Endothelial cell of umbilical vein (primary cell): Measurements from ENCODE around the gene ATP5ME. TPM values are rescaled to one million over a fixed set of nuclear protein-coding genes. Genes with fewer than 3 reads are reported as not detected.

Experiments used
- BruUV-seq: library from RNA; stranded (reverse); fragments of 400-500 nt; replicated peaks from 2 replicates; lab custom pipeline; 2021; lab: Mats Ljungman, UMichigan
- CTCF ChIA-PET: fragments of 300-600, 350-600 bp; sonication (Branson Sonifier 250); formaldehyde crosslinking; loops from one replicate; lab custom pipeline; 2021; ENCODE audit warnings: antibody characterized with exemption, inconsistent platforms; lab: Charles Lee
- POLR2A ChIA-PET: fragments of 300-600, 350-600 bp; sonication (Branson Sonifier 250); formaldehyde crosslinking; loops from one replicate; lab custom pipeline; 2021; ENCODE audit warnings: antibody characterized with exemption, inconsistent platforms; lab: Charles Lee
- DNase-seq: peaks from one replicate; pipeline ENCODE4 v3.0.0-alpha.2; 2011; ENCODE audit warnings: low read depth, low spot score
- FAIRE-seq: peaks from 2 replicates; lab custom pipeline; 2011; peaks lifted over from hg19 to GRCh38; lab: Jason Lieb, UNC
- H2AFZ ChIP-seq: 2 replicates; pipeline ENCODE4 v1.6.0; 2012; ENCODE audit warnings: low read depth, low read length, control low read depth, inconsistent platforms
- H3K27ac ChIP-seq: 2 replicates; pipeline ENCODE4 v1.5.1; 2011; ENCODE audit warnings: low read depth, mild to moderate bottlenecking, control low read depth, low read length, moderate library complexity; ENCODE audit not compliant: insufficient read depth
- H3K27me3 ChIP-seq, 2 experiments: 2 replicates each; pipeline versions ENCODE4 v1.6.0 to v1.6.1; 2011; ENCODE audit warnings: low read length in 2 of 2, mixed read lengths in 1 of 2; ENCODE audit not compliant: control insufficient read depth in 2 of 2, insufficient read depth in 2 of 2
- H3K36me3 ChIP-seq, 2 experiments: 2 replicates in 1 of 2; 3 replicates in 1 of 2; pipeline ENCODE4 v1.5.1; 2011; ENCODE audit warnings: low read length in 2 of 2, mild to moderate bottlenecking in 1 of 2, moderate library complexity in 1 of 2; ENCODE audit not compliant: control insufficient read depth in 2 of 2, insufficient read depth in 2 of 2; ENCODE audit errors: extremely low read depth in 1 of 2
- H3K4me1 ChIP-seq: 3 replicates; pipeline ENCODE4 v1.5.1; 2011; ENCODE audit warnings: mild to moderate bottlenecking, low read length; ENCODE audit not compliant: control insufficient read depth, insufficient read depth; ENCODE audit errors: extremely low read depth
- H3K4me2 ChIP-seq: 2 replicates; pipeline ENCODE4 v1.6.1; 2011; ENCODE audit warnings: low read length, control low read depth, mixed read lengths; ENCODE audit not compliant: insufficient read depth
- H3K4me3 ChIP-seq, 3 experiments: fragments of 200-600 bp in 1 of 3; sonication (generic), shearing (Covaris generic) in 1 of 3; replicated peaks in 1 of 3; 2 replicates each; pipeline ENCODE4 v1.5.1; 2011 to 2016; ENCODE audit warnings: control low read depth in 3 of 3, low read length in 3 of 3, mild to moderate bottlenecking in 2 of 3, inconsistent platforms in 1 of 3, low read depth in 1 of 3, moderate library complexity in 1 of 3; ENCODE audit not compliant: insufficient read depth in 1 of 3
- H3K79me2 ChIP-seq: 2 replicates; pipeline ENCODE4 v1.6.0; 2012; ENCODE audit warnings: low read length, inconsistent platforms; ENCODE audit not compliant: control insufficient read depth, insufficient read depth
- H3K9ac ChIP-seq: replicated peaks from 2 replicates; pipeline ENCODE3; 2011; ENCODE audit warnings: low read length, control low read depth; ENCODE audit not compliant: insufficient read depth; ENCODE audit errors: extremely low read depth
- H3K9me1 ChIP-seq: replicated peaks from 3 replicates; pipeline ENCODE4 v1.6.0; 2011; ENCODE audit warnings: mild to moderate bottlenecking, low read length; ENCODE audit not compliant: control insufficient read depth, insufficient read depth; ENCODE audit errors: extremely low read depth
- H3K9me3 ChIP-seq: replicated peaks from 2 replicates; pipeline ENCODE4 v1.5.1; 2012; ENCODE audit warnings: low read length, inconsistent platforms; ENCODE audit not compliant: control insufficient read depth, insufficient read depth
- H4K20me1 ChIP-seq: replicated peaks from 2 replicates; pipeline ENCODE3; 2011; ENCODE audit warnings: mild to moderate bottlenecking, low read length; ENCODE audit not compliant: control insufficient read depth, insufficient read depth; ENCODE audit errors: extremely low read depth
- CTCF ChIP-seq, 2 donors: IDR thresholded peaks; 1 replicate in 1 of 2; 2 replicates in 1 of 2; pipeline ENCODE4 v1.5.1; 2011; ENCODE audit warnings: low read length in 2 of 2, mild to moderate bottlenecking in 2 of 2, moderate library complexity in 2 of 2, control low read depth in 1 of 2, inconsistent platforms in 1 of 2, low read depth in 1 of 2; ENCODE audit not compliant: insufficient read depth in 1 of 2; ENCODE audit errors: extremely low read depth in 1 of 2
- EZH2 ChIP-seq: IDR thresholded peaks from 2 replicates; pipeline ENCODE4 v1.6.1; 2012; ENCODE audit warnings: borderline replicate concordance, low read depth, mild to moderate bottlenecking, moderate library complexity, low read length, inconsistent platforms; ENCODE audit not compliant: severe bottlenecking
- FOS ChIP-seq: IDR thresholded peaks from 2 replicates; pipeline ENCODE4 v1.6.1; 2011; ENCODE audit warnings: mild to moderate bottlenecking, low read length, moderate library complexity, borderline replicate concordance; ENCODE audit not compliant: insufficient read depth
- GATA2 ChIP-seq: IDR thresholded peaks from 2 replicates; pipeline ENCODE4 v1.7.0; 2011; ENCODE audit warnings: low read depth, mild to moderate bottlenecking, moderate library complexity, mixed read lengths, low read length; ENCODE audit not compliant: insufficient read length, insufficient read depth
- JUN ChIP-seq: IDR thresholded peaks from 2 replicates; pipeline ENCODE4 v1.6.1; 2011; ENCODE audit warnings: borderline replicate concordance, low read depth; ENCODE audit not compliant: insufficient read length, insufficient read depth
- MAX ChIP-seq: IDR thresholded peaks from 2 replicates; pipeline ENCODE4 v1.6.1; 2011; ENCODE audit not compliant: insufficient read depth, insufficient read length
- MYC ChIP-seq: IDR thresholded peaks from one replicate; pipeline ENCODE4 v1.6.1; 2011; ENCODE audit warnings: mild to moderate bottlenecking, low read depth, low read length
- POLR2A ChIP-seq: IDR thresholded peaks from 2 replicates; pipeline ENCODE4 v1.6.1; 2012; ENCODE audit warnings: low read depth, mild to moderate bottlenecking, control low read depth, low read length
- POLR2AphosphoS5 ChIP-seq: IDR thresholded peaks from 2 replicates; pipeline ENCODE4 v1.6.1; 2012; ENCODE audit warnings: low read depth, mild to moderate bottlenecking, control low read depth, low read length, moderate library complexity; ENCODE audit not compliant: insufficient read depth
- dilution Hi-C: fragments of 300-500 bp; cut with MboI; formaldehyde crosslinking; loops from one replicate; pipeline ENCODE4 v1.15.0; 2019; ENCODE audit warnings: low sequenced_read_pairs; ENCODE audit not compliant: extremely low pct_ligation_motif_present
- intact Hi-C: fragments of 100-400 bp; cut with micrococcal nuclease; formaldehyde crosslinking; loops from one replicate; pipeline ENCODE4 v1.10.0; 2022
- polyA plus RNA-seq, 4 experiments: library from polyadenylated mRNA; depleted of rRNA in 3 of 4; stranded (reverse) in 3 of 4; unstranded in 1 of 4; fragments of >200 nt; gene quantifications; 2 replicates each; pipeline versions ENCODE4 v1.2.1 to v1.2.3, GENCODE V29; 2011 to 2012; ENCODE audit warnings: missing spikeins in 1 of 4
- total RNA-seq: library from RNA; stranded (reverse); gene quantifications from 2 replicates; pipeline ENCODE4 v1.2.3, GENCODE V29; 2021

ATP5ME gene
- total and polyA plus RNA-seq, 2 donors (not counting 3 experiments of a cell fraction or from before 2014, with no cell fraction given): 303 to 304 TPM

- Histone ChIP-seq H3K27me3 (no peaks in the 10 kb centered on the region), H3K9me3 (no peaks in the 10 kb centered on the region), H3K36me3 (no peaks in the 10 kb centered on the region), H3K9ac (no peak overlapping the region), H4K20me1 (no peaks in the 10 kb centered on the region), H3K4me2 (no peak overlapping the region), H3K79me2 (no peaks in the 10 kb centered on the region), H3K27ac (no peak overlapping the region), H2AFZ (no peak overlapping the region), H3K9me1 (no peaks in the 10 kb centered on the region), H3K4me3 (no peak overlapping the region), H3K4me1 (no peaks in the 10 kb centered on the region)
- DNase-seq (no peak), FAIRE-seq (no peak)
- POLR2A ChIA-PET: no interaction called here
- dilution Hi-C loops: no loop called here
- CTCF ChIA-PET: no interaction called here
- intact Hi-C loops: no loop called here
- BruUV-seq: no TSS peak
- TF ChIP-seq GATA2 (no peak), FOS (no peak), CTCF (IDR thresholded peaks at IDR 0.05; ENCODE audit: extremely low read depth in 1 of 2, insufficient read depth in 1 of 2, low read depth in 1 of 2, low read length in 2 of 2) (no peak), POLR2AphosphoS5 (no peak), POLR2A (no peak), JUN (no peak), MAX (no peak), MYC (no peak), EZH2 (no peak)
These were observed 22.9 kb downstream of the ATP5ME start for GRCh38 chr4:650951-651883.
